HG02610 (cell line): Measurements from ENCODE around the gene C16orf95.
"Not testable (repeated sequence)": the region's sequence is repeated elsewhere in the genome, so short reads cannot be mapped to it uniquely, and the experiment has no call there.

Experiments used
- ATAC-seq: cut with Tn5 transposase; IDR thresholded peaks from one replicate; pipeline ENCODE4 v1.9.1; 2021; ENCODE audit warnings: mild to moderate bottlenecking, moderate library complexity; ENCODE audit not compliant: unreplicated experiment

Gene C16orf95

DNA sequence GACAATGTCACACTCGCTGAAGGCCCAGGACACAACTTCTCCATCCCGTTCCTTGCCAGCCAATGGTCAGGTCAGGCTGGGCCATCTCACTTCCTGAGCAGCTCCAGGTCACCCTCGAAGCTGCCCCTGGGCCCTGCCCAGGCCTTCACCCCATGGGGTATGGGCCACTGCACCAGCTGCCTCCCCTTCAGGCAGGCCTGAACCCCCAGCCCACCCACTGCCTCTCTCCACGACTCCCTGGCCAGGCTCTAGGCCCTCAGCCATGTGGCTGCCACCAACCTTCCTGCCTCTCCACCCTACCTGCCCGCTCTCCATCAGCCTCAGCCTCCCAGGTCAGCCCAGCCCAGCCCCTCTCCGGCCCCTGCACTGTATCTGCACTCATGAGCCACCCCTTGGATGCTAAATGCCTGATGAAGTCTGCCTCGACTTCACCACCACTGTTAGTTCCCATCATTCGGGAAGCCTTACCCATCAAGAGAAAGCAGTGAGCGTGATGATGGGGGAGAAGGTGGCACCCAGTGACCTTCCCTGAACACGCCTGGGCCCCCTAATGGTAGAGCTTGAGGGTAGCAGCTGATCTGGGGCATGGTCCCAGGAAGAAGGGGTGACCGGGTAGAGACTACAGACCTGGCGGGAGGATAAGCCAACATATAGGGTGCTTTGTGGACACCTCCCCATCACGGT lies 30.9 kb upstream of the C16orf95 start:
- no peak for ATAC-seq

DNA sequence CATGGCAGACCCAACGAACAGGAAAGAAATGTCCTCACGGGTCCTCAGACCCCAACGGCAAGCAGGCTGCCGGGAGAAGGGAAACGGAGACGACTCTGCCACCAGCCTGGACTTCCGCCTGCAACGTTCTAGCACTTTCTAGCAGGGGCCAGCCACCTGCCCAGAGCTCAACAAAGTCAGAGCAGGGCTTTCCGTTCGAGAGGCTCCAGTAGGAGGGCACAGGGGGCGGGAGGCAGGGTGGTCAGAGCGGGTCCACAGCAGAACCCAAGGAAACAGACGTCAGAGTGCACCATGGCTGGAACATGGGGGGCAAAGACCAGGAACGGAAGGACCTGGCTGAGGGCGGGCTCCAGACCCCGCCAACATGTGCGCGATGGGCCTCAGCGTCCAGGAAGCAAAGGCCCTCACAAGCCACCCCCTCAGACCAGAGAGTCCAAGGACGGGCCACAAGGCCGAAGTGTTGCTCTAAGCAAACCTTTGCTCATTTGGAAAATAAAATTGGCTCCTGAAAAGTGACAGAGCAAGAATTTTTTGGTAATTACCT lies 29.4 kb upstream of the C16orf95 start:
- no peak for ATAC-seq

DNA sequence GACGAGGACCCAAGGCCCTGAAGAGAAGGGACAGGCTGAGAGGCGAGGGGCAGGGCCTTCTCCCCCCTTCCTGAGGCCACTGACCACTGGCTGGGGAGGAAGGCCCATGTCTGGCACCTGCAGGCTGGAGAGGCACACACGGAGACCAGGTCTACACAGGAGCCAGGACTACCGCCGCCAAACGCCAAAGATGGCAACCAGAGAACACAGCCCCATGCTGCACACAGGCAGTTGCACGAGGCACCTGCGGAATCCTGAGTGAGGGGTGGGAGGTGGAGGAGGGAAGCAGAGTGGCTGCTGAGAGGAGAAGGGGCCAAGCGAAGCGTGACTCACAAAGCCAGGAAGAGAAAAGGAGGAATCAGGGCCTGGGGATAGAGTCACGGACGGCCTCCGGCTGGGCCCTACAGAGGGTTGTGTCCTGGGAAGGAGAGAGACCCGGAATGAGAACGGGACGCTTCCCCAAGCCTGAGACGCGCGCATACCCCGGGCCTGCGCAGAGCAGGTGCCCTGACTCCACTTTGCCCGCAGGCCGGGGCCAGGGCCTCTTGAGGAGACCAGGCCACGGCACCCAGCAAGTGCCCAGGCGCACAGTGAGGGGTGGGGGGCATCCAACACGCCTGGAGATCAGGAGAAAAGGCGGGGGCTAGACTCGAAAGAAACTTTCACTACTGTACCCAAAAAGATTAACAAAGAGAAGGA lies 28.7 kb upstream of the C16orf95 start:
- ATAC-seq: no peak

DNA sequence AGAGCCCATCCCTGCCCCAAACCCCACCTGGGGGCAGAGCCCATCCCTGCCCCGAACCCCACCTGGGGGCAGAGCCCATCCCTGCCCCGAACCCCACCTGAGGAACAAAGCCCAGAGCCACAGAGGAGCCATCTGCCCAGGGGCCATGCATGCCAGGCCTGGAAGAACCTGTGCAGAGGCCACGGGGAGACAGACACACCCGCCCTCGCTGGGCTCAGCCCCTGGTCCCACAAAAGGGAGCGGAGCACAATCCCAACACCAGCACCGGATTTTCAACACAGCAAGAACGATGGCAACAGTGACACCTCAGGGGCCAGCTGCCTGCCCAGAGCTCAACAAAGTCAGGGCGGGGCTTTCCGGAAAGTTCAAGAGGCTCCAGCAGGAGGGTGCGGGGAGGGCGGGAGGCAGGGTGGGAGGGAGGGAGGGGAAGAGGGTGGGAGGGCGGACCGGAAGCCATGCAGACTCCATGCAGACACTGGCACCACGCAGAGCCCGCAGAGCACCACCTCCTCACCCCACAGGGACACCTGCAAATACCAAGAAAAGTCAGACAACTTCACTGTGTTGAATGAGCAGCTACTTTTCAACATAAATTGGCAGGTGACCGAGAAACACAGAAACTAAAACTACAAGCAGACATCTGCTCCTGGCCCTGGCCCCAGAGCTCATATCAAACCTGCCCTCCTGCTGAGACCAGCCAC lies 27.9 kb upstream of the C16orf95 start:
- ATAC-seq: no peak

DNA sequence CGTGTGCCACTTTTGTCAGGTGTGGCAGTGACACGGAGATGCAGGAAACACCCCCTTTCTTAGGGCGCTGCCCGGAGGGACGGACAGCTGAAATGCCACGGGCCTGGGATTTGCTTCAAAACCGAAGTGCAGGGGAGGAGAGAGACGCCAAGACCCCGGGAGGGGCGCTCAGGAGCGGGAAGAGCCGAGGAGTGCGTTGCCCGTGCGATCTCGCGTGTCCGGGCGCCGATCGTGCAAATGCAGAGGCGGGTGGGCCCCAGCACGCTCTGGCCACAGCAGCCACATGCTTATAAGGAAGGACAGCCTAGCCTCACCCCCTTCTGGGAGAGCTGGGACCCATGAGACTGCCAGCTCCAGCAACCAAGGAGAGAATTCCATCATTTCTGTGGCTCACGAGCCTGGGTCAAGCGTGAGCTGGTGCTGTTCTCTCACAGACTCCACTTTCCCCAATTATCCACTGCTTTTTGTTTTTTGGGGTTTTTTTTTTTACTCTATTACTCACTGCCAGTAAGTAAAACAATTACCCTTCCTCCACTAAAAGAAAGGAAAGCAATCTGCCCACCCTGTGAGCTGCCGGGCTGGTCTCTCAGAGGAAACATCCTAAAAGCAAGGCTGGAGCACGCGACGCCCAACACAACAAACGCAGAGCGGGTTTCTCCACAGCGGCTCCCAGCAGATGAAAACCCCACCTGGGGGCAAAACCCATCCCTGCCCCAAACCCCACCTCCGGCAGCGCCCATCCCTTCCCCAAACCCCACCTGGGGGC lies 27.2 kb upstream of the C16orf95 start:
- ATAC-seq: no peak

DNA sequence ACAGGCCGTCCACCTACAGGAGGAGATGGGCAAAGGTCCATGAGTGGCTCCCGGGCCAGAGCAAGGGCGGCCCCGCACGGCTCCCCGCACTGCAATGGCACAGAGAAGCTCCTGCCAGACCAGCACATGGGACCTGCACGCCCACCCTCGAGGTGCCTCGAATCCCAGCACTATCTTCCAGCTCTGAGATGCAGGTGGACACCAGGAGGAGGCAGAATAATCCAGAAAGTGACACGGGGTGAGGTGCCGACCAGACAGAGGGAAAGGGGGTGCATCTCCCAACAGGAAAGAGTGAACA lies 26.5 kb upstream of the C16orf95 start:
- no peak for ATAC-seq

DNA sequence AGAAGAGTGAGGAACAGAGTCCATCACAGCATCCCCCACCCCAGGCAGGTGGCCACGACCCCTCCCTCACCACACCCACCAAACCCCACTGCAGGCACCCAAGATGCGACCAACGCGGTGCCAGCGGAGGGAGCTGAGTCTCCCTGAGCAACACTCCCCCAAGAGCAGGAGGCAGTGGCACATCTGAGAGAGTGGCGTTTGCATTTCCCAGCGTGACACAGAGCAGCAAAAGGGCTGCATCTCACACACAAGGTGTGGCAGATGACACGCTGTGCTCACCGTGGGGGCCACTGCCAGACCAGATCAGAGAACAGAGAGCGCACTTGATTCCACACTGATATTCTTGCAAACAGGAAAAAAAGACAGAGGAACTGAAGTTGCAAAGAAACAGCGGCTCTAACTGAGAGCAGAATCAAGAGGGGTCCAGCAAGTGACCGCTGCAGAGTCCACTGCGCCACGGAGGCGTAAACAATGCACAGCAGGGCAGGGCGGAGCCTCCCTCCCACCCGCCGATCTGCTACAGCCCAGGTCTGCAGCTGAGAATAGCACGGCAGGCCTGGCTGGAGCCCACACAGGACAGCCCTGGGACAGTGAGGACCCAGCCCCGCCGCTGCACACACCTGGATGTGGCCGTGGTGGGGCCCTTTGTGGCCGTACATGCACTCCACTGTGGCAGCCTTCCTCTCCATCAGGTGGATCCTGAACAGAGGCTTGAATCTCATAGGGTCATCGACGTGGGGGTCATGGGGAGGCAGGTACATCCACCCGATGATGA lies 26.0 kb upstream of the C16orf95 start:
- no peak for ATAC-seq

DNA sequence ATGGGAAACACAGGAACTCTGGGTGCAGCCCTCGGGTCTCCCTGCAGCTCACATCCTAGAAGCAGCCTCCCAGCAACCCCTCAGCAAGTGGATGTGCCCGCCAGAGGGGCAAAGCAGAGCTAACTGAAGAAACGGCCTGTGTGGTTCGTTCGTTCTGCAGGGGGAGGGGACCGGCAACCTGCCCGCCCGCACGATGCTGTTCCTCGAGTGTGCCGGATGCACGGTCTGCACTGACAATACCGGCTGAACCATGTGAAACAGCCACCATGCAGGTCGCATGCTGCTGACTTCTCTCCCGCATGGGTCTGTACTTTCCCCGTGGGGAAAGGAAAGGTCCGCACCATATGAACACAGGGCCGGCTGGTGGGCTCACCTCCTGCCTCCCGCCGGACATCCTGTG lies 25.3 kb upstream of the C16orf95 start:
- ATAC-seq: no peak

DNA sequence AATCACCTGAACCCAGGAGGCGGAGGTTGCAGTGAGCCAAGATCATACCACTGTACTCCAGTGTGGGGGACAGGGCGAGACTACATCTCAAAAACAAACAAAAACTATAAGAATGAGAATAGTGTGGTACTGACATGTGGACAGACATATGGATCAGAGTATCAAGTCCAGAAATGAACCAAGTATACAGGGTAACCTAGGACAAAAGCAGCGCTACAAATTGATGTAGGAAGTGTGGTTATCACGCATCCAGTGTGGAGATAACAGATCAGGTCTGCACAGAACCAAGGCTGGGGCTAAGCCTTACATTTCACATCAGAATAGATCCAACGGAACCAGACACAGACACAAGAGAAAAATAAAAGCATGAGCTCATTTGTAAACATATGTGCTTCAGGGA lies 23.0 kb upstream of the C16orf95 start:
- no peak for ATAC-seq

DNA sequence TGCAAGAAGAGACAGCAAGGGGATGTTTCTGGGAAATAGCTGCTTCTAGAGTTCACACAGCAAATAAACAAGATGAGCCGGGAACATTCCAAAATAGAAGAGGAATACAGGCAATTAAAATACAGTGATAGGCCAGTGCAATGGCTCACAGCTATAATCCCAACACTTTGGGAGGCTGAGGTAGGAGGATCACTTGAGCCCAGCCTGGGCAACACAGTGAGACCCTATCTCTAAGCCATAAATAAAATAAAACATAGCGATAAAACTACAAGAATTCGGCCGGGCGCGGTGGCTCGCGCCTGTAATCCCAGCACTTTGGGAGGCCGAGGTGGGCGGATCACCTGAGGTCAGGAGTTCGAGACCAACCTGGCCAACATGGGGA lies 22.5 kb upstream of the C16orf95 start:
- ATAC-seq: not testable (repeated sequence)

DNA sequence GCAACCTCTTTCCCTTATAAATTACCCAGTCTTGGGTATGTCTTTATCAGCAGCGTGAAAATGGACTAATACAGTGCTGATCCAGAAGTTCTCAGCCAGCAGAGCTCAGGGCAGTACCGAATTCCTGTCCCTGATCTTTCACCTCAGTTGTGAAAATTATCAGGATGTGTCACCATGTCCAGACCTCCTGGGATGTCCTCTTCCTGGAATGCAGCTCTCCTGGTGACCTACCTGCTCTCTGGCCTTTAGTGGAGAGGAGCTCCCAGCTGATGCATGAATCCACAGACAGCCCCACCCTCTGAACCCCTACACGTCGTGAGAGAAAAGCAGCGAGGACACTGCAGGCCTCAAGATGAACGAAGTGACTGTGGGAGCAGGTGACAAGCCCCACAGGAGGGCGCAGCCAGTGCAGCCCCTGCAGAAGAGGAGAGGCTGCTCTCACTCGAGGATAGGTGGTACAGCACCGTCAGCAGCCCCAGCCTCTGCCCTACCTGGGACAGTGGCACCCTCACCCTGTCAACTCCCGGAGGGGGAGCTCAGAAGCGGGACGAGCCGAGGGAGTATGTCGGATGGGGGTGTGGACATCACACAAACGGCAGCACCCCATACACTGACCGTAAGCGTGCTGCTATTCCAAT lies 22.0 kb upstream of the C16orf95 start:
- no peak for ATAC-seq

DNA sequence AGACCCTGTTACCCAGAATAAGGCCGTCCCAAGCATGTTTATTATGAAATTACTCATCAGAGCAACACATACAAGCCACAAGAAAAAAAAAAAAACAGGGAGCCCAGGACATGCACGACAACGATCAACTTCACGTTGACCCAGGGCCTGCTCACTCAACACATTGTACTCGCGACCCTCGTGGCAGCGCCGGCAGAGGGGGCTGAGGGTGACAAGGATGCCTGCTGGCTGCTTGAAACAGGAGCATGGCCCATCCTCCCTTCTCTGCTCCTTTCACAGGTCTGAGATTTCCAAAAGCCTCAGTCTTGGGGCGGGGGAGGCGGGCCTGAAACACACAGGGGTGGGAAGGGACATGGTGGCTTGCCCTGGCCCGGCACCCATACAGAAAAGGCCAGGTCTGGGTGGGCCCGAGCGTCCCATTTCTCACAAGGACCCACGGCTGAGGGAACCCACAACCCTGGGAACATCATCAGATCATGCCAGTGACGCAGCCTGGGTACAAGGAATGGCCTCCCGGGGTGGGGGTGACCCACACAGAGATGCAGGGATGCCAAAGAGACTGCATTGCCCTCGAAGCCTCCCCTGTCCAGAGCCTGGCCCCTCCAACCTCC lies 21.1 kb upstream of the C16orf95 start:
- no peak for ATAC-seq

DNA sequence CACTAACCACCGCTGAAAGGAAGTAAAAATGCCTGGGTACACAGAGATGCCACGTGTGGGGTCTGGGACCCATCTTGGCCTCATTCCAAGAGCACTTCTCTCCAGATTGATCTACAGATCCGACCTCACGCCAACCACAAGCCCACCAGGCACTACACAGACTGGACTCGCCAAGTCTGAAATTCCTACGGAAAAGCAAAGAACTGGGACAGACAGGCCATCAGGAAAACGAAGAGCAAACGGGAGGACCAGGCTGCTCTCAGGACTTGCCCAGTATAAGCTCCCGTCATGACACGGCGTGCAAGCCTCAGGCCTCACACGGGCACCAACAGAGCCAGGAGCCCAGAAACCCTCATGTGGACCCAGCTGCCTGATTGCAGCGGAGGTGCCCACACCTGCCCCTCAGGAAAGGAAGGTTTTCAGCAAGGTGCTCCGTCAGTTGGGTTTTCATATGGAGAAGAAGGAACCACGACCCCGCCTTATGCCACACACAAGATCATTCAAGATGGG lies 20.1 kb upstream of the C16orf95 start:
- no peak for ATAC-seq

DNA sequence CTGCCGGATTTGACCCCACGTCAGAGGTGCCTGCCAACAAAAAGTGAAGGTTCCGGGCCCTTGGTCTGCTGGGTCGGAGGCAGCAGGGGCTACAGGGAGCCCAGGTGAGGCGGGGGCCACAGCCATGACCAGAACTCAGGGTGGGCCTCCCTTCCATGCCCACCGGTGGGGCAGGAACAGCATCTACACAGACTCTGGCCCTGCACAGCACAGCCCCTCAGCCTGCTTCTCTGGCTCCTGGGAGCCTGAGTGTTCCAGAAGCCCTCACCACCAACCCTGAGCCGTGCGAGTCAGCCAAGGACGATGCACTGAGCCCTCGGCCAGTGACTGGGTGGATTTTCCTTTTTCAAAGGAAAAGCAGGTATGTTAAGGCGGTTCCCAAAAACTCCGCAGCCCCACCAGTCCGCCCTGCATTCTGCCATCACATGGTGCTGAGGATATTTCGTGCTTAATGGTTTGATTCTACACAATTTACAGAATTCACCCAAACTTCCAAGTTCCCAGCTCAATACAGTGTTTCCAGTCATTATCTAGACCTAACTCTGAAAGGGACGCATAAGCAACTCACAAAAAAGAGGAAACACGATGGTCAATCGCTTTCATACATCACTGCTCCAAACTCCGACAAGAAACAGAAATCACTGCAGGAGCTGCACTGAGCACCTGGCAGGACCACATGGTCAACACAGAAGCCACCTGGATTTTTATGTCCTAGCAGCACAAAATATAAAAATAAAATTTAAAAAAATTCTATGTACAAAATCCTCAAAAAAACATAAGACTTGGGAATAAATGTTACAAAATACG lies 19.4 kb upstream of the C16orf95 start:
- ATAC-seq: no peak

DNA sequence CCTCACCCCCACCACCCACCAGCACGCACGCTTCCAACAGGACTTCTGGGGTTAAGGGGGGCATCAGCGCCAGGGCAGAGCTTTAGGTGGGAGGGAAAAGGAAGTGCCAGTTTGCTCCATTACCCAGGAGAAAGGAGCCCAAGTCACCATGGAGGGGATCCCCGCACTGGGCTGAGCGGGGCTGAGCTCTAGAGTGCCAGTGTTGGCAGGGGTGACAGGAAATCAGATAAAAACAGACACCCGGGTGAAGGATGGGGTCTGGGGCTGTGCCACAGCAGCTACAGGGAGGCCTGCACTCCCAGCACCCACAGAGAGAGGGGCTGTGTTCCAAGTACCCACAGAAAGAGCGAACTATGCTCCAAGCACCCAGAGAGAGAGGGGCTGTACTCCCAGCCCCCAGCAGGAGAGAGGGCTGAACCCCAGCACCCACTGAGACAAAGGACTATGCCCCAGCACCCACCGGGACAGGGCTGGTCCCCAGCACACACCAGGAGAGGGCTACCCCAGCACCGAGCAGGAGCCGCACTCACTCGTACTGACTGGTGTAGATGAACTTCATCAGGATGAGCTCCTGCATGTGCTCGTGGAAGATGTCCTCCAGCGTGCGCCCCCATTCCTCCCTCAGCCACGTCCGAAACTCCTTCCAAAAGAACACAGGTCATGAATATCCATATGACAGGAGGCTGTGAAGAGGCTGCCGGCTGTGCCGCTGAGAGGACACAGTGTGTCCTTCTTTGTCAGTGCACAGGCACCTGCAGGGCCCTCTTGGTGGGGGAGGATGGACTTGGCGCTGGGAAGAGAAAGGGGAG lies 18.6 kb upstream of the C16orf95 start:
- no peak for ATAC-seq

DNA sequence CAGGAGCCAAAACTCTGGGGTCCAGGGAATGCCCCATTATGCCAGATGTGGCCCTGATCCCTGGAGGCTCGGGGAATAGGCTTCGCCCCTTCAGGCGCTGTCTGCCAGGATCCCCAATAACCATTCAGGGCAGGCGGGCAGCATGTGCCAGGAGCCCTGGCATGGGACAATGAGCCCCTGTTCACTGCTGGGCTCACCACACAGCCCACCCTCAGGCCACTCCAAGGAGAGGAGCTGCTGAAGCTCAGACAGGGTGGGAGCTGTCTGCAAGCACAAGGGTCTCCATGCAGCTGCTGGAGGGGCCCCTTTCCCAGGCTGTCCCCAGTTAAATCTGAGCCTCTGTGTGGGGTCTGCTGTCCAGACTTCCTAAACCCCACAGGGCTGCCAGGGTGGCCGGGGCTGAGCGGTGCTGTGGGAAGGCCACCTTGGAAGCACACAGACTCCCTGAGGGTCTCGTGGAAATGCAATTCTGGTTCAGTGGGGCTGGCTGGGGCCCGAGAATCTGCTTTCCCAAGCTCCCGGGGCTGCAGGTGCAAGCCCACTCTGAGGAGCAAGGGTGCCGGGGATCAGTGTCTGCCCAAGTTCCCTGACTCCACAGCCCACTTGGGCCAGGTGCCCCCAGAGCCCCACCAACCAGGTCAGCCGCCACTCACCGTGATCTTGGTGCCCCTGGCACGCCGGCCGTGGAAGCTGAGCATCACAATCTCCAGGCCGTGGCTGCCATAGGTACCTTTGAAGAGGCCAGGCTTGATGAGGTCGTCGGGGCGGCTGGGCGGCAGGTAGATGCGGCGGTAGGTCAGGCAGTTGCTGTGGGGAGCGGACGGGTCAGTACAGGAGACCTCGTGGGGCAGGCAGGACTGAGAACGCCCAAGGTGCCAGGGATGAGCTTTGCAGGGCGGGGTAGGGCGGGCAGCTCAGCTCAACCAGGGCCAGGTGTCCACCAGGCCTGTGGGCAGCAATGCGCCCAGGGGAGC lies 17.7 kb upstream of the C16orf95 start:
- no peak for ATAC-seq
